Subcutaneous abdominal adipose tissue (tissue), 5 donors: ENCODE data around the gene MRPL41.

Experiments used
- H3K27ac ChIP-seq: one replicate; pipeline ENCODE4 v1.7.0; 2013; ENCODE audit warnings: low read depth, mild to moderate bottlenecking, inconsistent platforms, low read length, moderate library complexity
- H3K27me3 ChIP-seq, 5 donors: one replicate each; pipeline ENCODE4 v1.7.0; 2013; ENCODE audit warnings: low read length in 5 of 5, inconsistent platforms in 1 of 5; ENCODE audit not compliant: control insufficient read depth in 5 of 5, insufficient read depth in 4 of 5
- H3K36me3 ChIP-seq, 5 donors: one replicate each; pipeline ENCODE4 v1.7.0; 2013; ENCODE audit warnings: low read length in 5 of 5; ENCODE audit not compliant: control insufficient read depth in 5 of 5, insufficient read depth in 5 of 5
- H3K4me1 ChIP-seq, 5 donors: one replicate each; pipeline ENCODE4 v1.7.0; 2013; ENCODE audit warnings: low read length in 5 of 5, mild to moderate bottlenecking in 3 of 5, moderate library complexity in 1 of 5; ENCODE audit not compliant: control insufficient read depth in 5 of 5, insufficient read depth in 5 of 5
- H3K4me3 ChIP-seq, 5 donors: one replicate each; pipeline ENCODE4 v1.7.0; 2013; ENCODE audit warnings: low read length in 5 of 5, low read depth in 1 of 5
- H3K9ac ChIP-seq, 5 donors: one replicate each; pipeline ENCODE4 v1.7.0; 2013; ENCODE audit warnings: low read length in 5 of 5, mild to moderate bottlenecking in 4 of 5, moderate library complexity in 3 of 5
- H3K9me3 ChIP-seq, 5 donors: one replicate each; pipeline ENCODE4 v1.7.0; 2013; ENCODE audit warnings: low read length in 5 of 5; ENCODE audit not compliant: control insufficient read depth in 5 of 5
- donor health status: healthy.
- donor health status: healthy.
- donor health status: healthy.
- donor health status: healthy.
- donor health status: healthy.

The MRPL41 gene

GRCh38 chr9:137581361-137582285 is 29.9 kb downstream of the MRPL41 start:
- Histone ChIP-seq H3K36me3 (peaks cover 0 to 49% (median 43%) of the 10 kb centered on the region in 5 donors), H3K9me3 (no peaks in the 10 kb centered on the region), H3K4me3 (no peak overlapping the region), H3K9ac (peak overlapping the region in 1 of 5 donors; percentile 9), H3K4me1 (peaks cover 3 to 29% (median 22%) of the 10 kb centered on the region in 5 donors), H3K27me3 (no peaks in the 10 kb centered on the region), H3K27ac (no peak overlapping the region)

- Histone ChIP-seq H3K9ac (peak overlapping the region in 1 of 5 donors; percentile 20), H3K27ac (no peak overlapping the region), H3K36me3 (peaks cover 0 to 57% (median 50%) of the 10 kb centered on the region in 5 donors), H3K4me3 (no peak overlapping the region), H3K9me3 (no peaks in the 10 kb centered on the region), H3K4me1 (peaks cover 3 to 24% (median 15%) of the 10 kb centered on the region in 5 donors), H3K27me3 (no peaks in the 10 kb centered on the region)
Observed at GRCh38 chr9:137582286-137582860, 30.7 kb downstream of the MRPL41 start.

DNA sequence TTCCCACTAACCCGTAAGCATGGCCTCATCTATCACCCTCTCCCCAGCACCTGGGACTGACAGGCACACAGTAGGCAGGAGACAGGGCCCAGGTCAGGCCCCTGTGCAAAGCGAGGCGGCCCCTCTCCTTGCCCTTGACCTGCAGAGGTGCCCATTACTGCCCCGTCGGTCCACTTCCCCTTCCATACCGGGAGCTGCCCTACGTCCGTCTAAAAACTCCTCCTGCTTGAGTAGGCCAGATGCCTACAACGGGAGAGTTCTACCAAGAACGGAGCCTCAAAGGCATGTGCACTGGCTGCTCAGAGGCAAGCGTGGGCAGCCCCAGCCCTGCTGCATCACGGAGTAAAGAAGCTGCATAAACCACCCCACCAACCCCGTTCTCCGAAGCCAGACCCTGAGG is 31.7 kb downstream of the MRPL41 start:
- no peaks in the 10 kb centered on the region for H3K9me3 ChIP-seq
- peaks cover 0 to 14% (median 8%) of the 10 kb centered on the region in 5 donors for H3K4me1 ChIP-seq
- H3K9ac ChIP-seq: no peak overlapping the region
- H3K36me3 ChIP-seq: peaks cover 0 to 66% (median 55%) of the 10 kb centered on the region in 5 donors
- no peak overlapping the region for H3K4me3 ChIP-seq
- H3K27me3 ChIP-seq: no peaks in the 10 kb centered on the region
- no peak overlapping the region for H3K27ac ChIP-seq

DNA sequence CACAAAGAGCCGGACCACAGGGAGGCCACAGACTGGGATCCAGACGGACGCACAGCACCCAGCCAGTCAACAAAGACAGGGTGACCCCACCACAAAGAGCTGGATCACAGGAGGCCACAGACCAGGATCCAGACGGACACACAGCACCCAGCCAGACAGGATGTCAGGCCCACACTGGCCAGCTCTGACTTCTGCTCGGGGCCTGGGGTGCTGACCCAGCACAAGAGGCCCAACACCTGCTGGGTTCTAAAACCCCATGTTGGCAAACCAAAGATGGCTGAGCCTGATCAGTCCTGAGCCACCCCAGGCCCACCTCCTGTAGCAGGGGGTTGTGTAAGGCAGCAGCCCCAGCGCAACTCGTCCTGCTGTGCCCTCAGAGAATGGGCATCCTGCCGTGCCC is 32.3 kb downstream of the MRPL41 start:
- no peak overlapping the region for H3K9ac ChIP-seq
- H3K27ac ChIP-seq: no peak overlapping the region
- H3K4me3 ChIP-seq: no peak overlapping the region
- no peaks in the 10 kb centered on the region for H3K27me3 ChIP-seq
- no peaks in the 10 kb centered on the region for H3K9me3 ChIP-seq
- peaks cover 0 to 67% (median 55%) of the 10 kb centered on the region in 5 donors for H3K36me3 ChIP-seq
- peaks cover 0 to 17% (median 11%) of the 10 kb centered on the region in 5 donors for H3K4me1 ChIP-seq

GRCh38 chr9:137586854-137587253 is 35.2 kb downstream of the MRPL41 start:
- Histone ChIP-seq H3K27me3 (no peaks in the 10 kb centered on the region), H3K9me3 (no peaks in the 10 kb centered on the region), H3K9ac (no peak overlapping the region), H3K4me3 (no peak overlapping the region), H3K27ac (no peak overlapping the region), H3K36me3 (peaks cover 0 to 59% (median 45%) of the 10 kb centered on the region in 5 donors), H3K4me1 (peaks cover 2 to 20% (median 17%) of the 10 kb centered on the region in 5 donors)

DNA sequence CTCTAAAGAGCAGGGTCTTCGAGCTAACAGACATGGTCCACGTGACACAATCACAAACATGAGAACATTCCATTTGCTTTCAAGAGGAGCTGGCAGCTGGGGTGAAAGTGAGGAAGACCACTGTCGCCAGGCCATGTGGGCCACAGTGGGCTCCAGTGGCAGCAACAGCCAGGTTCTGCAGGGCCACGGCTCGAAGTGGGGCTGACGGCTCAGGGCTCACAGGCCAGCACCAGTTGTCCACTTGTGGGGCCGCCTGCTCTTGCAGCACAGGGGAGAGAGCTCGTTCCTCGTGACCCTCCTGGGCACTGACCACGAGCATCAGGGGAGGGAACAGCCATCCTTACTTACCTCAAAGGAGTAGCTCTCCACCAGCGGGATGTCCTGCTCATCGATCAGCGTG is 36.6 kb downstream of the MRPL41 start:
- H3K4me3 ChIP-seq: no peak overlapping the region
- no peaks in the 10 kb centered on the region for H3K9me3 ChIP-seq
- no peaks in the 10 kb centered on the region for H3K27me3 ChIP-seq
- peaks cover 0 to 44% (median 33%) of the 10 kb centered on the region in 5 donors for H3K36me3 ChIP-seq
- peaks cover 2 to 20% (median 17%) of the 10 kb centered on the region in 5 donors for H3K4me1 ChIP-seq
- H3K27ac ChIP-seq: no peak overlapping the region
- peak overlapping the region in 1 of 5 donors; percentile 86 for H3K9ac ChIP-seq

DNA sequence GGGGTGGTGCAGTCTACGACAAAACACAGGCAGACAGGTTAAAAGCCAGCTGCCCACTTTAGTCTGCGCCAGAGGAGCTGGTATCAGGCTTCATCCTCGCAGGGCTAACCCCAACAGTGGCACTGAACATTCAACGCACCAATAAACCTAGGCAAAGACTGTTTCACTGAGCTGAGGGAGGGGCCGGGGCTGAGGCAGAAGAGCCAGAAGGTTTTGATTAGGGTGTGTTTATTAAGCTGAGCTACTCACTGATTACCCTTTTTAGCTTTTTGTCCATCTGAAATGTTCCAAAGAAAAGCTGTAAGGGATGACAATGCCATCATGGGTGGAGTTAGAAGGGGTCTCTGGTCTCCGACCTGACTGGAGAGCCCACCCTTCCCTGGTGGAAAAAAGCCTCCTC is 37.2 kb downstream of the MRPL41 start:
- peak overlapping the region in 2 of 5 donors; percentile 85 to 86 for H3K9ac ChIP-seq
- H3K4me3 ChIP-seq: peak overlapping the region in 3 of 5 donors; percentile 67 to 79 (median 78)
- H3K27me3 ChIP-seq: no peaks in the 10 kb centered on the region
- peaks cover 2 to 20% (median 17%) of the 10 kb centered on the region in 5 donors for H3K4me1 ChIP-seq
- H3K27ac ChIP-seq: no peak overlapping the region
- H3K36me3 ChIP-seq: peaks cover 0 to 39% (median 29%) of the 10 kb centered on the region in 5 donors
- no peaks in the 10 kb centered on the region for H3K9me3 ChIP-seq

DNA sequence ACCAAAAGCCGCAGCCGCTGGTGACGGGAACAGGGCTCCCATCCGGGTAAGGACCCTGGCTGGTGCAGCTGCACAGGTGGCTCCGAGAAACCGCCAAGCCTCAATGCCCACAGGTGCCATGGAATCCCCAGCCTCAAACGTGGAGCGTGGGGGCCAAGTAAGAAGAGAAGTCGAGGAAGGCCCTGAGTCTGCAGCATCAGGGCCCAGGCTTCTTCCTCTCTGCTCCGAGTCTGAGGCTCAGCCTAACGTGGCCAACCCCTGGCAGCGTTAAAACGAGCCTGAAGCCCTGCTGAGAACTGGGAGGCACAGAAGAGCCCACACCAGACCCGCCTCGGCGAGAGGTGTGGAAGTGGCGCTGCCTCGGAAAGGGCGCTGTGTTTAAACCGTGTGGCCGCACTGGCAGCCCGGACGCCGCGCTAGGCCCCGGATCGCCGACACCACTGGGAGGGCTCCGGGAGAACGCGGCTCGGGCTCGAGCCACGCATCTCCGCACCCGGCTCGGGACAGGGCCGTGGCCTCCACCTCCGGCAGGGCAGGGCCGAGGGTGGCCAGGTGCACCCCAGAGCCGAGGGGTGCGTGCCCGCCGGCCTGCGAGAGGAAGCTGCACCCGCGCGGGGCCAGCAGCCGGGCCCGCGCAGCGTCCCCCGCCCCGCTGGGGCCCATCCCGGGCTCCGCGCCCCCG is 37.9 kb downstream of the MRPL41 start:
- Histone ChIP-seq H3K9me3 (no peaks in the 10 kb centered on the region), H3K4me1 (peaks cover 2 to 20% (median 17%) of the 10 kb centered on the region in 5 donors), H3K36me3 (peaks cover 0 to 32% (median 23%) of the 10 kb centered on the region in 5 donors), H3K27ac (no peak overlapping the region), H3K27me3 (no peaks in the 10 kb centered on the region), H3K4me3 (peak overlapping the region; percentile 63 to 79 (median 67)), H3K9ac (peak overlapping the region; percentile 56 to 86 (median 81))

- Histone ChIP-seq H3K9ac (no peak overlapping the region), H3K4me1 (peaks cover 2 to 20% (median 17%) of the 10 kb centered on the region in 5 donors), H3K4me3 (peak overlapping the region in 4 of 5 donors; percentile 63 to 79 (median 72)), H3K27ac (no peak overlapping the region), H3K27me3 (no peaks in the 10 kb centered on the region), H3K9me3 (no peaks in the 10 kb centered on the region), H3K36me3 (peaks cover 0 to 31% (median 23%) of the 10 kb centered on the region in 5 donors)
Observed at GRCh38 chr9:137590123-137590468, 38.4 kb downstream of the MRPL41 start.
